Tibial nerve (tissue), 4 donors: ENCODE results near the gene DDX20.

Experiments
- EP300 ChIP-seq, 2 donors: sonication (generic); formaldehyde crosslinking; IDR thresholded peaks; one replicate each; pipeline ENCODE4 v1.6.1; 2017; ENCODE audit warnings: antibody characterized with exemption in 2 of 2, mild to moderate bottlenecking in 1 of 2
- POLR2A ChIP-seq, 2 donors: fragments of 450-650 bp; IDR thresholded peaks; one replicate each; pipeline ENCODE4 v1.6.1; 2017; ENCODE audit warnings: antibody characterized with exemption in 2 of 2, mild to moderate bottlenecking in 2 of 2, moderate library complexity in 2 of 2
- TF ChIP-seq, protein P1 (sequence below), 5 experiments: fragments of 200-600 bp in 3 of 5; fragments of 450-650 bp in 2 of 5; sonication (generic) in 3 of 5; IDR thresholded peaks; one replicate each; pipeline ENCODE4 v1.5.1; 2016 to 2019; ENCODE audit warnings: antibody characterized with exemption in 5 of 5, mild to moderate bottlenecking in 3 of 5, moderate library complexity in 2 of 5

- TF ChIP-seq, protein P1, sequence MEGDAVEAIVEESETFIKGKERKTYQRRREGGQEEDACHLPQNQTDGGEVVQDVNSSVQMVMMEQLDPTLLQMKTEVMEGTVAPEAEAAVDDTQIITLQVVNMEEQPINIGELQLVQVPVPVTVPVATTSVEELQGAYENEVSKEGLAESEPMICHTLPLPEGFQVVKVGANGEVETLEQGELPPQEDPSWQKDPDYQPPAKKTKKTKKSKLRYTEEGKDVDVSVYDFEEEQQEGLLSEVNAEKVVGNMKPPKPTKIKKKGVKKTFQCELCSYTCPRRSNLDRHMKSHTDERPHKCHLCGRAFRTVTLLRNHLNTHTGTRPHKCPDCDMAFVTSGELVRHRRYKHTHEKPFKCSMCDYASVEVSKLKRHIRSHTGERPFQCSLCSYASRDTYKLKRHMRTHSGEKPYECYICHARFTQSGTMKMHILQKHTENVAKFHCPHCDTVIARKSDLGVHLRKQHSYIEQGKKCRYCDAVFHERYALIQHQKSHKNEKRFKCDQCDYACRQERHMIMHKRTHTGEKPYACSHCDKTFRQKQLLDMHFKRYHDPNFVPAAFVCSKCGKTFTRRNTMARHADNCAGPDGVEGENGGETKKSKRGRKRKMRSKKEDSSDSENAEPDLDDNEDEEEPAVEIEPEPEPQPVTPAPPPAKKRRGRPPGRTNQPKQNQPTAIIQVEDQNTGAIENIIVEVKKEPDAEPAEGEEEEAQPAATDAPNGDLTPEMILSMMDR (IDR thresholded peaks at IDR 0.05): no peak
- TF ChIP-seq EP300 (IDR thresholded peaks at IDR 0.05): no peak
- no peak for TF ChIP-seq POLR2A (IDR thresholded peaks at IDR 0.05)
These were observed 17.6 kb upstream of the DDX20 start for GRCh38 chr1:111738133-111738435.
